GM12878 (cell line): Measurements from ENCODE around the gene SCYL1. TPM values are rescaled to one million over a fixed set of nuclear protein-coding genes. Genes with fewer than 3 reads are reported as not detected.

Experiments used
- ATAC-seq: fragments of 200-7000 bp; cut with Tn5 transposase; 3 replicates; pipeline ENCODE4 v1.9.1; 2020; ENCODE audit warnings: mild to moderate bottlenecking, moderate library complexity
- BruUV-seq: library from RNA; stranded (reverse); fragments of 400-500 nt; replicated peaks from 2 replicates; lab custom pipeline; 2021; lab: Mats Ljungman, UMichigan
- CTCF ChIA-PET: fragments of 300-600 bp; sonication (Branson Sonifier 250); formaldehyde crosslinking; extraction: SDS; loops from one replicate; lab custom pipeline; 2021; ENCODE audit warnings: inconsistent platforms; lab: Yijun Ruan, JAX
- POLR2A ChIA-PET: fragments of 350-600 bp; formaldehyde crosslinking; extraction: SDS; loops from one replicate; lab custom pipeline; 2021; ENCODE audit warnings: inconsistent platforms; lab: Charles Lee
- RAD21 ChIA-PET: fragments of 300-600 bp; sonication (Branson Sonifier 250); formaldehyde crosslinking; loops from one replicate; lab custom pipeline; 2023; ENCODE audit warnings: antibody characterized with exemption; ENCODE audit not compliant: unreplicated experiment; lab: Charles Lee
- SMC1A ChIA-PET: fragments of 300-600 bp; sonication (Branson Sonifier 250); formaldehyde crosslinking; loops from one replicate; lab custom pipeline; 2023; ENCODE audit not compliant: unreplicated experiment, uncharacterized antibody; lab: Charles Lee
- DNase-seq: peaks from one replicate; pipeline ENCODE4 v3.0.0-alpha.2; 2011; ENCODE audit warnings: low read depth, low spot score
- FAIRE-seq: peaks from 3 replicates; lab custom pipeline; 2011; peaks lifted over from hg19 to GRCh38; lab: Jason Lieb, UNC
- H2AFZ ChIP-seq: 2 replicates; pipeline ENCODE4 v1.6.0; 2011; ENCODE audit warnings: low read depth, low read length, control low read depth; ENCODE audit not compliant: control insufficient read depth
- H3K27ac ChIP-seq: 2 replicates; pipeline ENCODE4 v1.5.1; 2011; ENCODE audit warnings: control low read depth; ENCODE audit not compliant: control insufficient read depth, insufficient read depth
- H3K27me3 ChIP-seq, 2 experiments: replicated peaks in 1 of 2; 2 replicates each; pipeline versions ENCODE4 v1.6.0 to v1.6.1; 2011; ENCODE audit warnings: low read length in 1 of 2; ENCODE audit not compliant: control insufficient read depth in 2 of 2, insufficient read depth in 2 of 2
- H3K36me3 ChIP-seq, 2 experiments: 2 replicates each; pipeline ENCODE4 v1.5.1; 2011; ENCODE audit warnings: low read length in 1 of 2; ENCODE audit not compliant: control insufficient read depth in 2 of 2, insufficient read depth in 2 of 2
- H3K4me1 ChIP-seq: 2 replicates; pipeline ENCODE4 v1.6.1; 2011; ENCODE audit warnings: mild to moderate bottlenecking, low read length, moderate library complexity, mixed read lengths; ENCODE audit not compliant: control insufficient read depth, insufficient read depth
- H3K4me2 ChIP-seq: 2 replicates; pipeline ENCODE4 v1.6.0; 2011; ENCODE audit warnings: control low read depth; ENCODE audit not compliant: control insufficient read depth, insufficient read depth
- H3K4me3 ChIP-seq: fragments of 200-600 bp; sonication (generic); 2 replicates; pipeline ENCODE4 v1.5.1; 2016
- H3K79me2 ChIP-seq: 2 replicates; pipeline ENCODE4 v1.6.0; 2011; ENCODE audit warnings: low read length; ENCODE audit not compliant: control insufficient read depth, insufficient read depth
- H3K9ac ChIP-seq: 2 replicates; pipeline ENCODE4 v1.8.0; 2011; ENCODE audit warnings: low read length, control low read depth, mixed read lengths; ENCODE audit not compliant: control insufficient read depth, insufficient read depth
- H3K9me3 ChIP-seq: replicated peaks from 3 replicates; pipeline ENCODE4 v1.5.1; 2011; ENCODE audit warnings: mild to moderate bottlenecking, low read length; ENCODE audit not compliant: control insufficient read depth, insufficient read depth
- H4K20me1 ChIP-seq: 2 replicates; pipeline ENCODE4 v1.6.0; 2011; ENCODE audit not compliant: control insufficient read depth, insufficient read depth
- BCLAF1 ChIP-seq: fragments of 450-650 bp; IDR thresholded peaks from 2 replicates; pipeline ENCODE4 v1.6.1; 2017; ENCODE audit warnings: antibody characterized with exemption, mild to moderate bottlenecking, moderate library complexity
- CBX3 ChIP-seq: fragments of 200-600 bp; sonication (generic); IDR thresholded peaks from 2 replicates; pipeline ENCODE4 v1.6.1; 2016; ENCODE audit warnings: low read depth, borderline replicate concordance
- CHD2 ChIP-seq: IDR thresholded peaks from 2 replicates; pipeline ENCODE4 v1.6.1; 2011; ENCODE audit warnings: low read depth, low read length, improper control_type of control experiment, borderline replicate concordance
- HDAC2 ChIP-seq: fragments of 200-600 bp; sonication (generic); IDR thresholded peaks from 2 replicates; pipeline ENCODE4 v1.6.1; 2017
- JUND ChIP-seq: IDR thresholded peaks from 2 replicates; pipeline ENCODE4 v1.6.1; 2012; ENCODE audit warnings: low read depth, mild to moderate bottlenecking, low read length, improper control_type of control experiment, moderate library complexity
- MEF2A ChIP-seq: IDR thresholded peaks from 2 replicates; pipeline ENCODE4 v1.6.1; 2011; ENCODE audit warnings: low read depth, mild to moderate bottlenecking, low read length, moderate library complexity; ENCODE audit not compliant: insufficient read depth
- MYC ChIP-seq: IDR thresholded peaks from 2 replicates; pipeline ENCODE4 v1.6.1; 2011; ENCODE audit warnings: mild to moderate bottlenecking, low read length, moderate library complexity, inconsistent platforms; ENCODE audit not compliant: insufficient read depth, insufficient replicate concordance, insufficient read length, severe bottlenecking
- NR2F1 ChIP-seq: fragments of 450-650 bp; conservative IDR thresholded peaks from 2 replicates; pipeline ENCODE4 v1.6.1; 2017; ENCODE audit warnings: mild to moderate bottlenecking
- PAX5 ChIP-seq: IDR thresholded peaks from 2 replicates; pipeline ENCODE4 v1.6.1; 2011; ENCODE audit warnings: low read depth, low read length, borderline replicate concordance
- PBX3 ChIP-seq: IDR thresholded peaks from 2 replicates; pipeline ENCODE4 v1.6.1; 2011; ENCODE audit warnings: mild to moderate bottlenecking, low read depth, low read length, moderate library complexity; ENCODE audit not compliant: insufficient replicate concordance
- RCOR1 ChIP-seq: conservative IDR thresholded peaks from 2 replicates; pipeline ENCODE4 v1.6.1; 2012; ENCODE audit warnings: low read depth, low read length, improper control_type of control experiment
- WGBS: methylation state at CpG from one replicate; pipeline ENCODE4 v1.1.6; 2016; ENCODE audit warnings: low lambda C conversion rate; ENCODE audit not compliant: insufficient replicate concordance, insufficient coverage; ENCODE audit errors: missing lambda C conversion rate; 5-methylcytosine and 5-hydroxymethylcytosine counted together
- in situ Hi-C: fragments of 300-500 bp; cut with MboI; formaldehyde crosslinking; loops from 9 replicates; pipeline ENCODE4 v1.14.3; 2018; ENCODE audit warnings: mixed read lengths
- intact Hi-C: fragments of 100-400 bp; cut with micrococcal nuclease; formaldehyde crosslinking; loops from one replicate; pipeline ENCODE4 v1.14.2; 2022; ENCODE audit not compliant: unreplicated experiment
- polyA plus RNA-seq, 11 experiments: library from polyadenylated mRNA; depleted of rRNA in 4 of 11; unstranded in 6 of 11; stranded (reverse) in 5 of 11; fragments of >200 nt; fragmentation: Nextera tagmentation in 4 of 11; fragmentation: Illumina TruSeq in 1 of 11; extraction: Ambion mirVana in 4 of 11; extraction: Trizol in 1 of 11; gene quantifications; 1 replicate in 1 of 11; 2 replicates in 10 of 11; pipeline versions ENCODE4 v1.2.1 to v1.2.3, GENCODE V29; 2011 to 2016; ENCODE audit warnings: inconsistent platforms in 2 of 11, missing spikeins in 2 of 11, low read depth in 1 of 11
- total RNA-seq, 4 experiments: library from RNA; depleted of rRNA in 3 of 4; stranded (reverse); fragments of >200 nt in 3 of 4; fragmentation: Illumina TruSeq in 1 of 4; extraction: Trizol in 1 of 4; gene quantifications; 2 replicates each; pipeline versions ENCODE4 v1.2.1 to v1.2.3, GENCODE V29; 2013 to 2021
- TF ChIP-seq, protein P1 (sequence below): IDR thresholded peaks from 2 replicates; pipeline ENCODE4 v1.6.1; 2011; ENCODE audit warnings: low read depth, low read length, improper control_type of control experiment, borderline replicate concordance
- TF ChIP-seq, protein P2 (sequence below): fragments of 450-650 bp; IDR thresholded peaks from 2 replicates; pipeline ENCODE4 v1.6.1; 2018; ENCODE audit warnings: mild to moderate bottlenecking, low read depth, moderate library complexity; ENCODE audit not compliant: partially characterized antibody

SCYL1 gene
- total and polyA plus RNA-seq, 10 of the 15 experiments (the other 5 are each of a cell fraction or from before 2014, with no cell fraction given) = 0.80 to 82.7 (median 51.2) TPM

- ATAC-seq = peak; percentile 95
- no peaks in the 10 kb centered on the region for H4K20me1 ChIP-seq
- ChIA-PET CTCF (interaction anchor here (0.5 to 4.2 kb wide), 32 partner anchors 10 to 255 kb away, joined by 3 to 89 read pairs (median 5); partner anchors contain the start of genes DPF2, EHBP1L1, FAM89B and KCNK7), RAD21 (interaction anchor here (0.6 to 4.1 kb wide), 21 partner anchors 9 to 122 kb away, joined by 3 to 58 read pairs (median 5); partner anchors contain the start of genes EHBP1L1, FAM89B, MALAT1 and PCNX3), POLR2A (interaction anchor here (0.6 to 3.7 kb wide), 17 partner anchors 11 to 215 kb away, joined by 3 to 34 read pairs (median 5); partner anchors contain the start of genes EHBP1L1, FAM89B, MAP3K11 and PCNX3), SMC1A (interaction anchor here (1.0 to 4.1 kb wide), 9 partner anchors 11 to 74 kb away, joined by 3 to 48 read pairs (median 11); partner anchors contain the start of genes EHBP1L1, FAM89B, MAP3K11 and PCNX3)
- WGBS = under 1% methylated on average over 50 of the region's 78 CpGs
- H2AFZ ChIP-seq = peak overlapping the region; percentile 96
- no peaks in the 10 kb centered on the region for H3K27me3 ChIP-seq
- H3K27ac ChIP-seq = peak overlapping the region; percentile 61
- peaks cover 2 to 5% of the 10 kb centered on the region in 2 experiments; a peak in 3 of 4 replicates for H3K36me3 ChIP-seq
- H3K4me2 ChIP-seq = peak overlapping the region; percentile 97
- peak overlapping the region; percentile 72 for H3K4me3 ChIP-seq
- peak; percentile 61 for FAIRE-seq
- H3K9ac ChIP-seq = peak overlapping the region; percentile 62; the same call in 1 of the 2 replicates
- no peaks in the 10 kb centered on the region for H3K79me2 ChIP-seq
- intact Hi-C loops = loop anchor here (1.0 to 2.0 kb wide), 3 partner anchors 30 to 74 kb away; partner anchors contain the start of genes MAP3K11, PCNX3 and ZNRD2
- peak; percentile 71 for DNase-seq
- H3K9me3 ChIP-seq = no peaks in the 10 kb centered on the region
- H3K4me1 ChIP-seq = peaks cover 6% of the 10 kb centered on the region
- in situ Hi-C loops = no loop called here
- BruUV-seq = TSS peak; percentile 58
- TF ChIP-seq PAX5 = peak; percentile 71; the same call in 1 of the 2 replicates
- TF ChIP-seq PBX3 = no peak
- TF ChIP-seq, protein P1, sequence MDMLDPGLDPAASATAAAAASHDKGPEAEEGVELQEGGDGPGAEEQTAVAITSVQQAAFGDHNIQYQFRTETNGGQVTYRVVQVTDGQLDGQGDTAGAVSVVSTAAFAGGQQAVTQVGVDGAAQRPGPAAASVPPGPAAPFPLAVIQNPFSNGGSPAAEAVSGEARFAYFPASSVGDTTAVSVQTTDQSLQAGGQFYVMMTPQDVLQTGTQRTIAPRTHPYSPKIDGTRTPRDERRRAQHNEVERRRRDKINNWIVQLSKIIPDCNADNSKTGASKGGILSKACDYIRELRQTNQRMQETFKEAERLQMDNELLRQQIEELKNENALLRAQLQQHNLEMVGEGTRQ = peak; percentile 1
- TF ChIP-seq NR2F1 = peak; percentile 91
- 0 out of 2 replicates have a peak, but pooled peaks have one; percentile 8 for TF ChIP-seq RCOR1
- TF ChIP-seq BCLAF1 = no peak
- no peak for TF ChIP-seq MYC
- TF ChIP-seq MEF2A = no peak
- TF ChIP-seq JUND = no peak
- TF ChIP-seq CHD2 = no peak
- TF ChIP-seq HDAC2 = 0 out of 2 replicates have a peak, but pooled peaks have one; percentile 59
- no peak for TF ChIP-seq CBX3
- TF ChIP-seq, protein P2, sequence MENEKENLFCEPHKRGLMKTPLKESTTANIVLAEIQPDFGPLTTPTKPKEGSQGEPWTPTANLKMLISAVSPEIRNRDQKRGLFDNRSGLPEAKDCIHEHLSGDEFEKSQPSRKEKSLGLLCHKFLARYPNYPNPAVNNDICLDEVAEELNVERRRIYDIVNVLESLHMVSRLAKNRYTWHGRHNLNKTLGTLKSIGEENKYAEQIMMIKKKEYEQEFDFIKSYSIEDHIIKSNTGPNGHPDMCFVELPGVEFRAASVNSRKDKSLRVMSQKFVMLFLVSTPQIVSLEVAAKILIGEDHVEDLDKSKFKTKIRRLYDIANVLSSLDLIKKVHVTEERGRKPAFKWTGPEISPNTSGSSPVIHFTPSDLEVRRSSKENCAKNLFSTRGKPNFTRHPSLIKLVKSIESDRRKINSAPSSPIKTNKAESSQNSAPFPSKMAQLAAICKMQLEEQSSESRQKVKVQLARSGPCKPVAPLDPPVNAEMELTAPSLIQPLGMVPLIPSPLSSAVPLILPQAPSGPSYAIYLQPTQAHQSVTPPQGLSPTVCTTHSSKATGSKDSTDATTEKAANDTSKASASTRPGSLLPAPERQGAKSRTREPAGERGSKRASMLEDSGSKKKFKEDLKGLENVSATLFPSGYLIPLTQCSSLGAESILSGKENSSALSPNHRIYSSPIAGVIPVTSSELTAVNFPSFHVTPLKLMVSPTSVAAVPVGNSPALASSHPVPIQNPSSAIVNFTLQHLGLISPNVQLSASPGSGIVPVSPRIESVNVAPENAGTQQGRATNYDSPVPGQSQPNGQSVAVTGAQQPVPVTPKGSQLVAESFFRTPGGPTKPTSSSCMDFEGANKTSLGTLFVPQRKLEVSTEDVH = no peak
Measured at GRCh38 chr11:65540290-65541092, 15.6 kb downstream of the SCYL1 start.
